ENCODE measurements around the gene IL15RA. TPM values are rescaled to one million over a fixed set of nuclear protein-coding genes. Genes with fewer than 3 reads are reported as not detected.

The IL15RA gene
- total RNA-seq, 4 donors from 2014 or later = 17.7 to 21.9 (median 20.6) TPM

DNA sequence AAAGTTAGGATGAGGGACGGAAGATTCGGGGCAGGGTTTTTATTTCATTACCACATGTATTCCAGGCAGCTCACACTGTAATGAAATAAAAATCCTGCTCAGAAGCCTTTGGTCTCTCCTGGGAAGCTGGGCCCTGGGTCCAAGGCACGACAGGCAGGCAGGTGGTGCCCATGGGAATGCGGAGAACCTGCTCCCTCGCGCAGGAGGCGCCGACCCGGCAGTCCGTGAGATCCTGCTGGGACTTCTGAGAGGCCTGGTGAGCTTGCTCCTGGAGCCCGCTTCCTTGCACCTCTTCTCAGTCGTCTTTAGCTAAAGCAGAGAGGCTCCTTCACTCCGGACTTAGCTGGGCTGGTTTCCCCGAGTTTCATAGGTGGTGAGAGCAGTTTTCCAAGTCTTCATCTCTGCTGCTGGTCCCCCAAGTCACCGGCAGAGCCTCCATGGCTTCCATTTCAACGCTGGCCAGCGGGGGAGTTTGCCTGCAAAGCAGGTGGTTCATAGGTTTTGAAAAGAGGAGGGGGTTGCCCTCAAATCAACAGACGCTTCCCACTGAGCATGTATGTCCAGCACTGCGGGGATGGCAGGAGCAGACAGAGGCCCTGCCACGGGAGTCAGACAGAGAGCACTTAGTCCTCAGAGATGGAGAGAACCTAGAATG is 24.5 kb downstream of the IL15RA start:
- Histone ChIP-seq H3K27me3 (peaks cover 9% of the 10 kb centered on the region), H3K4me3 (no peak overlapping the region), H3K9me3 (no peaks in the 10 kb centered on the region), H3K27ac (no peak overlapping the region), H3K4me1 (peaks cover 0 to 24% (median 3%) of the 10 kb centered on the region in 3 donors), H3K36me3 (peaks cover 0 to 19% of the 10 kb centered on the region in 2 donors)
- 76 to 90% methylated on average over 2 of the region's 20 CpGs for WGBS, 2 donors (ENCODE audit: low coverage in 1 of 2)
- no peak for ATAC-seq
- TF ChIP-seq POLR2A (IDR thresholded peaks at IDR 0.05) (no peak), POLR2AphosphoS5 (IDR thresholded peaks at IDR 0.05) (no peak), EP300 (IDR thresholded peaks at IDR 0.05) (no peak)
- TF ChIP-seq, protein P1, sequence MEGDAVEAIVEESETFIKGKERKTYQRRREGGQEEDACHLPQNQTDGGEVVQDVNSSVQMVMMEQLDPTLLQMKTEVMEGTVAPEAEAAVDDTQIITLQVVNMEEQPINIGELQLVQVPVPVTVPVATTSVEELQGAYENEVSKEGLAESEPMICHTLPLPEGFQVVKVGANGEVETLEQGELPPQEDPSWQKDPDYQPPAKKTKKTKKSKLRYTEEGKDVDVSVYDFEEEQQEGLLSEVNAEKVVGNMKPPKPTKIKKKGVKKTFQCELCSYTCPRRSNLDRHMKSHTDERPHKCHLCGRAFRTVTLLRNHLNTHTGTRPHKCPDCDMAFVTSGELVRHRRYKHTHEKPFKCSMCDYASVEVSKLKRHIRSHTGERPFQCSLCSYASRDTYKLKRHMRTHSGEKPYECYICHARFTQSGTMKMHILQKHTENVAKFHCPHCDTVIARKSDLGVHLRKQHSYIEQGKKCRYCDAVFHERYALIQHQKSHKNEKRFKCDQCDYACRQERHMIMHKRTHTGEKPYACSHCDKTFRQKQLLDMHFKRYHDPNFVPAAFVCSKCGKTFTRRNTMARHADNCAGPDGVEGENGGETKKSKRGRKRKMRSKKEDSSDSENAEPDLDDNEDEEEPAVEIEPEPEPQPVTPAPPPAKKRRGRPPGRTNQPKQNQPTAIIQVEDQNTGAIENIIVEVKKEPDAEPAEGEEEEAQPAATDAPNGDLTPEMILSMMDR (IDR thresholded peaks at IDR 0.05) = no peak

GRCh38 chr10:5951721-5952407 is 25.5 kb downstream of the IL15RA start:
- peak overlapping the region in 3 of 4 donors; percentile 24 to 56 (median 46) for H3K27ac ChIP-seq

GRCh38 chr10:5951167-5951711 is 26.1 kb downstream of the IL15RA start:
- Histone ChIP-seq H3K27ac (peak overlapping the region in 3 of 4 donors; percentile 24 to 56 (median 46)), H3K9me3 (no peaks in the 10 kb centered on the region), H3K4me1 (peaks cover 0 to 33% (median 3%) of the 10 kb centered on the region in 3 donors), H3K27me3 (peaks cover 14% of the 10 kb centered on the region), H3K36me3 (peaks cover 0 to 15% of the 10 kb centered on the region in 2 donors), H3K4me3 (no peak overlapping the region)
- peak; percentile 75 for ATAC-seq
- 46 to 100% methylated on average over 1 to 5 of the region's 7 CpGs for WGBS, 2 donors (ENCODE audit: low coverage in 1 of 2)
- TF ChIP-seq POLR2AphosphoS5 (IDR thresholded peaks at IDR 0.05) (no peak), POLR2A (IDR thresholded peaks at IDR 0.05) (no peak), EP300 (IDR thresholded peaks at IDR 0.05) (no peak)
- TF ChIP-seq, protein P1 (IDR thresholded peaks at IDR 0.05) = no peak

More at GRCh38 chr10:5951721-5952407, 25.5 kb downstream of the IL15RA start:
- Histone ChIP-seq H3K4me1 (peaks cover 0 to 27% (median 3%) of the 10 kb centered on the region in 3 donors), H3K9me3 (no peaks in the 10 kb centered on the region), H3K4me3 (no peak overlapping the region), H3K27me3 (peaks cover 14% of the 10 kb centered on the region), H3K36me3 (peaks cover 0 to 19% of the 10 kb centered on the region in 2 donors)
- no peak for ATAC-seq
- WGBS, 2 donors (ENCODE audit: low coverage in 1 of 2) = 61 to 80% methylated on average over 3 to 4 of the region's 6 CpGs
- TF ChIP-seq POLR2AphosphoS5 (IDR thresholded peaks at IDR 0.05) = no peak
- no peak for TF ChIP-seq POLR2A (IDR thresholded peaks at IDR 0.05)
- TF ChIP-seq, protein P1 (IDR thresholded peaks at IDR 0.05) = no peak
- TF ChIP-seq EP300 (IDR thresholded peaks at IDR 0.05) = no peak

DNA sequence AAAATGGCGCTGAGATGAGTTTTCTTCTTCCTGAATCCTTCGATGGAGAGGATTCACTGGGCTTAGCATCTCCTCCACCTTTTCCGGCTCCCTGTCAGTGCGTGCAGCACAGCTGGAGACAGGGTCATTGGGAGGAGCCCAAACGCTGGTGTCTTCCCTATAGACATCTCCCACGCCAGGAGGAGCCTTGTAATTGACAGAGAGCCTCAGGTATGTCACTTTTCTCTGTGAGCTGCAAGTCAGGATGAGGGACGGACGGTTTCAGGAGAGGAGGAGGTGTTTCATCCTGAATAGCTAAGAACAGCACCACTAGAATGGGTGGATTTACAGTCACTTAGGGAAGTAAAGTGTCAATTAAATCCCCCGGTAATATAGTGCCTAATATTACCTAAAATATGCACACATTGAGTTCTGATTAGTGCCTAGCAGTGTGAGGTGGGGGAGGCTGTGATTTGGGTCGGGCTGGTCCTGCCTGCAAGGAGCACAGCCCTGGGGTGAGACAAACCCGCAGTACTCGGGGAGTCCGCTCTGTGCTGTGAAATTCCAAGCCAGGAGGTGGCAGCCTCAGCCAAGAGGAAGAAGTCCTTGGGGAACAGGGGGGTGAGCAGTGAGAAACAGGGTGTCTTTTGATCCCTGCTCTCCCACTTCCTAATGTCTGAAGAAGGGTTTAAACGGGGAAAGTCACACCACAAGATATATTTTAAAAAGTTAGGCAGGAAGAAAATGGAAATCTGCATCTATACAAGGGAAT is 28.2 kb downstream of the IL15RA start:
- Histone ChIP-seq H3K27ac (peak overlapping the region in 1 of 4 donors; percentile 18), H3K36me3 (peaks cover 0 to 7% of the 10 kb centered on the region in 2 donors), H3K27me3 (peaks cover 14% of the 10 kb centered on the region), H3K9me3 (no peaks in the 10 kb centered on the region), H3K4me3 (no peak overlapping the region), H3K4me1 (peaks cover 0 to 49% (median 11%) of the 10 kb centered on the region in 3 donors)
- WGBS, 2 donors (ENCODE audit: low coverage in 1 of 2) = 43 to 45% methylated on average over 13 to 14 of the region's 14 CpGs
- ATAC-seq = no peak
- TF ChIP-seq, protein P1 (IDR thresholded peaks at IDR 0.05) = peak in 3 of 4 experiments; percentile 18 to 53 (median 30)
- no peak for TF ChIP-seq POLR2AphosphoS5 (IDR thresholded peaks at IDR 0.05)

Measured in gastroesophageal sphincter (tissue), 4 donors.